ENCODE results near the gene RXRA.

Gene RXRA

GRCh38 chr9:134477342-134477925 is 151.2 kb downstream of the RXRA start:
- DNase-seq, result peak; percentile 67

DNA sequence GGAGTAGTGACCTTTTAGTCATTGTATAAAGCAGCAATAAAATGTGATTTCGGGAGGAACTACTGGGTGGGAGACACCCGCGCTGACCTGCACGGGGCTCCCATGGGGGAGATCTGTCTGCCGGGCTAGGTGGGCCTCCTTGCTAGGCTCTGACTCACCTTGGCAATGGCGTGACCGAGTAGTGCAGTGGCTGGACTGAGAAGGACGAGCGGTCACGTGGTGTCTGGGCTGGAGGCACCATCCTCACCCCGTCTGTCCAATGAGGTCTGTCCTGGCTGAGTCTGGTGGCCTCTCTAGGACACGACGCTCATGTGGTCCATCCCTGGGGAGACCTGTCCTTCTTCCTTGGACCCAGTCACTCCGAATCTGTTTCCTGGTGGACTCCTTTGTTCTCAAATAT is 151.7 kb downstream of the RXRA start:
- DNase-seq, result no peak

GRCh38 chr9:134481762-134482161 is 155.5 kb downstream of the RXRA start:
- DNase-seq, result no peak

DNA sequence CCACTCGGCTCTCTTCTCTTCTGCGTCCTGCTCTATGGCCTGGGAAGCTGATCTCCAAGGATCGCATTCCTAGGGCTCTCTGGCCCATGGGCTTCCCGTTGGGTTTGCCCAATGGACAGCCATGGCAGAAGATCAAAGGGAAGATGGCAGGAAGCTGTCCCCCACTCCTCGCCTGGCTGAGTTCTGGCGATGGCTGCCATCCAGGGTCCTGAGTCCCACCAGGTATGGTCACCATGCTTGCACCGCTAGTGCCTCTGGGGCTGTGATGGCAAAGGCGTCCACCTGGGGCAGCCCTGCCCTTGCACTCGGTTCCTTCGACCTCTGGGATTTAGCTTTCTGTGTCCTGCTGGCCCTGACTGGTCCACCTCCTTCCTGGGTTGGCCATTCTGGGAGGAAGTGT is 156.0 kb downstream of the RXRA start:
- no peak for DNase-seq

DNA sequence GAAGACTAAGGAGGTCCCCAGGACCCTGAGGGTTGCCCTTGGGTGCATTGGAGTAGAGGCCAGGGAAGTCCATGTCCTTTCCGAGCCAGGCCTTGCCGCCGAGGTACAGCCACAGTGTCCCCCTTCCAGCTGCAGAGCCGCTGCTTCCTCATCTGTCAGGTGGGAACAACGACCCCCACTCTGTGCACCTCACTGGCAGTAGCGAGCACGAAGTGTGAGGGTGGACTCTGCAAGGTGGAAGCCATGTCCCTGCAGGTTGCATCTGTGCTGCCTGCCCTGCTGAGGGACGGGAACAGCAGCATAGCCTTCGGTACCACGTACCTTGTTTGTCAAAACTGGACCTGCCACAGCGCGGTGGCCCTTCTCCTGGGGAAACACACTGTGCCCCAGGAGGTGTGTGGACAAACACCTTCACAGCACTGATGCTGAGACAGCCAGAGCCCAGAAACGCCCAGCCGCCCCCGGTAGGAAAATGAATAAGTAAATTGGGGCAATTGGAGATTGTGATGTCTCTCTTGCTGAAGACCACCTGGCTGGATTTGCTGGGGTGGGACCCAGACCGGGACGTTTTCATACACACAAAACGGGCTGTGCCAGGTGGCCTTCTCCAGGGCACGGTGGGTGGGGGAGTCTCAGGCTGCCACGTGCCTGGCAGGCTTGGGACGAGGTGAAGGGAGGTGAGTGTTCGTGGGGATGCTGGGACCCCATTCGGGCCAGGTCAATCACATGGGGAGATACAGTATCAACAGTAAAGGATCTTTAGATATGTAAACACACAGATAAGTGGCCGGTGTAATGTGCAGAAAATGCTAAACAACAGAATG is 157.3 kb downstream of the RXRA start:
- no peak for DNase-seq

GRCh38 chr9:134484479-134484878 is 158.2 kb downstream of the RXRA start:
- DNase-seq, result no peak

DNA sequence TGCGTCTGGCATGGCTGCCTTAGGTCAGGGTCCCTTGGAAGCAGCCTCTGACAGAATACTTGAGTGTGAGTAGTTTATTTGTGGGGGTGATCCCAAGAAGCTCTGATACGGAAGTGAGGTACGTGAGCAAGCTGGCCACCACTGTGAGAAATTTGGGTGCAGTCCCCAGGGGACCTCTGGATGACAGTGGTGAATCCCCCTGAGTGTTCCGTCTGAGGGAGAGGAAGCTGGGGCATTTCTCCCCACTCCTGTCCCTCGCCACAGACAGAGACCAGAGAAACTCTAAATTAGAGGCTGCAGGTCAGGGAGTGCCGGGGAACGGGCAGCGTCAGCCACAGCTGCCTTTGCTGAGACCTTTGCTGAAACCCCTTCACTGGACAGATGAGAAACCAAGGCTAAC is 159.4 kb downstream of the RXRA start:
- no peak for DNase-seq

DNA sequence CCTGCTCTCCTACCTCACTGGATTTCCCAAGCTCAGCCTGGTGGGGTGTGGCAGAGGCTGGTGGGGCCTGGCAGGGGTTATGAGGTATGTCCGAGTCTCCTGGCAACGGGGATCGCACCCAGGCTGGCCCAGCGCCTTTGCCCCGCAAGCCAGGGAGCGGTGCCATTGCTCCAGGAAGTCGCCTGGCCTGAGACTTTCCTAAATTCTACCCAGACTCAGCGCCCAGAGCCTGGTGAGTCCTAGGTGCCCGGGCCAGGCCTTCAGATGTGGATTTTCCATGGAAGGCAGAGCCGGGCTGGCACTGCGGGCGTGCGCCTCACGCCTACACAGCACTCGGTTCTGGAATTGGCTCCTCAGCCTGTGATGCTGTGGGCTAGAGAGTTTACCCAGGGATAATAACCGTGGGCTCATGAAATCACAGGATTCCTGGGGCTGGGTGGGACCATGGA is 159.9 kb downstream of the RXRA start:
- no peak for DNase-seq

GRCh38 chr9:134486596-134486995 is 160.3 kb downstream of the RXRA start:
- DNase-seq, result no peak
